Caco-2 (cell line): Measurements from ENCODE around the gene SRRD. TPM values are rescaled to one million over a fixed set of nuclear protein-coding genes. Genes with fewer than 3 reads are reported as not detected.

Experiments used
- BruUV-seq: library from RNA; stranded (reverse); fragments of 400-500 nt; replicated peaks from 2 replicates; lab custom pipeline; 2021; lab: Mats Ljungman, UMichigan
- CTCF ChIA-PET: fragments of 300-600 bp; sonication (Branson Sonifier 250); formaldehyde crosslinking; loops from one replicate; lab custom pipeline; 2022; ENCODE audit warnings: antibody characterized with exemption; lab: Charles Lee
- POLR2A ChIA-PET: fragments of 300-600 bp; sonication (Branson Sonifier 250); formaldehyde crosslinking; loops from one replicate; lab custom pipeline; 2022; ENCODE audit warnings: antibody characterized with exemption; lab: Charles Lee
- DNase-seq, 2 experiments: peaks; one replicate each; pipeline versions ENCODE4 v3.0.0 to v3.0.0-alpha.2; 2020 to 2022
- H3K27me3 ChIP-seq: replicated peaks from 2 replicates; pipeline ENCODE4 v1.6.0; 2011; ENCODE audit warnings: low read length; ENCODE audit not compliant: control insufficient read depth, insufficient read depth
- H3K36me3 ChIP-seq: 2 replicates; pipeline ENCODE4 v1.5.1; 2011; ENCODE audit warnings: low read length; ENCODE audit not compliant: control insufficient read depth, insufficient read depth
- H3K4me1 ChIP-seq: fragments of 250-450 bp; sonication (Bioruptor Pico); 2 replicates; pipeline ENCODE4 v1.5.1; 2020; ENCODE audit warnings: mild to moderate bottlenecking
- H3K4me3 ChIP-seq: 2 replicates; pipeline ENCODE4 v1.5.1; 2011; ENCODE audit warnings: low read depth, mild to moderate bottlenecking, control low read depth, low read length
- H3K9me3 ChIP-seq: fragments of 250-450 bp; sonication (Bioruptor Pico); 2 replicates; pipeline ENCODE4 v1.5.1; 2020; ENCODE audit warnings: mild to moderate bottlenecking, moderate library complexity
- H3K27ac Mint-ChIP-seq: one replicate; pipeline ENCODE4 v1.8.0; 2022; ENCODE audit warnings: mixed read lengths; ENCODE audit not compliant: unreplicated experiment
- H3K27me3 Mint-ChIP-seq: one replicate; pipeline ENCODE4 v1.8.0; 2022; ENCODE audit warnings: mixed read lengths; ENCODE audit not compliant: insufficient read depth, unreplicated experiment
- H3K36me3 Mint-ChIP-seq: one replicate; pipeline ENCODE4 v1.8.0; 2022; ENCODE audit warnings: mild to moderate bottlenecking, mixed read lengths; ENCODE audit not compliant: insufficient read depth, unreplicated experiment
- H3K4me1 Mint-ChIP-seq: one replicate; pipeline ENCODE4 v1.8.0; 2022; ENCODE audit warnings: low read depth, mixed read lengths; ENCODE audit not compliant: unreplicated experiment
- H3K4me3 Mint-ChIP-seq: one replicate; pipeline ENCODE4 v1.8.0; 2022; ENCODE audit warnings: mild to moderate bottlenecking, moderate library complexity, mixed read lengths; ENCODE audit not compliant: unreplicated experiment
- H3K9me3 Mint-ChIP-seq: one replicate; pipeline ENCODE4 v1.8.0; 2022; ENCODE audit warnings: mixed read lengths; ENCODE audit not compliant: unreplicated experiment
- CTCF ChIP-seq, 2 experiments: fragments of 200-600 bp in 1 of 2; IDR thresholded peaks; 1 replicate in 1 of 2; 2 replicates in 1 of 2; pipeline versions ENCODE4 v1.5.1 to v1.8.0; 2011 to 2022; ENCODE audit warnings: antibody characterized with exemption in 1 of 2, control low read depth in 1 of 2, inconsistent platforms in 1 of 2, low read depth in 1 of 2, low read length in 1 of 2, mild to moderate bottlenecking in 1 of 2, moderate library complexity in 1 of 2; ENCODE audit not compliant: insufficient read depth in 1 of 2, severe bottlenecking in 1 of 2, unreplicated experiment in 1 of 2
- intact Hi-C: fragments of 100-400 bp; cut with micrococcal nuclease; formaldehyde crosslinking; loops from one replicate; pipeline ENCODE4 v1.10.0; 2022; ENCODE audit not compliant: unreplicated experiment
- total RNA-seq: library from RNA; stranded (reverse); gene quantifications from 2 replicates; pipeline ENCODE4 v1.2.3, GENCODE V29; 2022

The SRRD gene
- total RNA-seq, 1 experiment from 2014 or later = 21.8 TPM

DNA sequence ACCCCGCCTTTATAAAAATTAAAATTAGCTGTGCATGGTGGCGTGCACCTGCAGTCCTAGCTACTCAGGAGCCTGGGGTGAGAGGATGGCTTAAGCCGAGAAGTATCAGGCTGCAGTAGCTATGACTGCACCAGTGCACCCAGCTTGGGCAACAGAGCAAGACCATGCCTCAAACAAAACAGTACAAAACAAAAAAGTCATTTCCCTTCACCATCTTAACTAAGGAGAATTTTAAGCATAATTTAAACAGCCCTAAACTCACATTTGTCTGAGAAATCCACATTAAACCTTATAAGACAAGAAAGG is 51.9 kb downstream of the SRRD start:
- no peaks in the 10 kb centered on the region for H3K27me3 ChIP-seq
- BruUV-seq = no TSS peak
- no peak for DNase-seq
- ChIA-PET POLR2A (no interaction called here), CTCF (no interaction called here)
- no peaks in the 10 kb centered on the region for H3K4me1 Mint-ChIP-seq
- H3K4me3 ChIP-seq = no peak overlapping the region
- H3K27ac Mint-ChIP-seq = no peak overlapping the region
- H3K4me1 ChIP-seq = no peaks in the 10 kb centered on the region
- H3K27me3 Mint-ChIP-seq = no peaks in the 10 kb centered on the region
- H3K4me3 Mint-ChIP-seq = no peak overlapping the region
- intact Hi-C loops = no loop called here
- no peaks in the 10 kb centered on the region for H3K36me3 ChIP-seq
- H3K36me3 Mint-ChIP-seq = peaks cover 6% of the 10 kb centered on the region
- TF ChIP-seq CTCF (IDR thresholded peaks at IDR 0.05; ENCODE audit: insufficient read depth in 1 of 2, low read depth in 1 of 2, low read length in 1 of 2, severe bottlenecking in 1 of 2, unreplicated experiment in 1 of 2) = no peak
- H3K9me3 ChIP-seq = no peaks in the 10 kb centered on the region
- no peaks in the 10 kb centered on the region for H3K9me3 Mint-ChIP-seq

GRCh38 chr22:26536056-26536761 is 52.5 kb downstream of the SRRD start:
- no TSS peak for BruUV-seq
- no peaks in the 10 kb centered on the region for H3K9me3 Mint-ChIP-seq
- no peaks in the 10 kb centered on the region for H3K4me1 ChIP-seq
- H3K36me3 Mint-ChIP-seq = peaks cover 5% of the 10 kb centered on the region
- ChIA-PET POLR2A (no interaction called here), CTCF (interaction anchor here (0.7 kb wide), 1 partner anchor 129 kb away, joined by 3 read pairs; no protein-coding TSS in a partner anchor)
- no peaks in the 10 kb centered on the region for H3K27me3 ChIP-seq
- no peaks in the 10 kb centered on the region for H3K4me1 Mint-ChIP-seq
- H3K4me3 Mint-ChIP-seq = no peak overlapping the region
- H3K36me3 ChIP-seq = no peaks in the 10 kb centered on the region
- no peak for TF ChIP-seq CTCF (IDR thresholded peaks at IDR 0.05; ENCODE audit: insufficient read depth in 1 of 2, low read depth in 1 of 2, low read length in 1 of 2, severe bottlenecking in 1 of 2, unreplicated experiment in 1 of 2)
- H3K27me3 Mint-ChIP-seq = no peaks in the 10 kb centered on the region
- no peak overlapping the region for H3K4me3 ChIP-seq
- no peak overlapping the region for H3K27ac Mint-ChIP-seq
- DNase-seq = no peak
- intact Hi-C loops = no loop called here
- no peaks in the 10 kb centered on the region for H3K9me3 ChIP-seq

- ChIA-PET POLR2A (no interaction called here), CTCF (interaction anchor here (0.7 kb wide), 1 partner anchor 128 kb away, joined by 3 read pairs; no protein-coding TSS in a partner anchor)
- intact Hi-C loops = no loop called here
Observed at GRCh38 chr22:26536762-26537134, 53.1 kb downstream of the SRRD start.

More at GRCh38 chr22:26536762-26537134, 53.1 kb downstream of the SRRD start:
- Mint-ChIP-seq H3K4me1 (no peaks in the 10 kb centered on the region), H3K36me3 (peaks cover 5% of the 10 kb centered on the region), H3K4me3 (no peak overlapping the region), H3K9me3 (no peaks in the 10 kb centered on the region), H3K27ac (no peak overlapping the region), H3K27me3 (no peaks in the 10 kb centered on the region)
- Histone ChIP-seq H3K27me3 (no peaks in the 10 kb centered on the region), H3K9me3 (no peaks in the 10 kb centered on the region), H3K4me3 (no peak overlapping the region), H3K36me3 (no peaks in the 10 kb centered on the region), H3K4me1 (no peaks in the 10 kb centered on the region)
- no peak for DNase-seq
- TF ChIP-seq CTCF (IDR thresholded peaks at IDR 0.05; ENCODE audit: insufficient read depth in 1 of 2, low read depth in 1 of 2, low read length in 1 of 2, severe bottlenecking in 1 of 2, unreplicated experiment in 1 of 2) = no peak
- no TSS peak for BruUV-seq
